ENCODE data around the gene NACC2.

NACC2 gene

DNA sequence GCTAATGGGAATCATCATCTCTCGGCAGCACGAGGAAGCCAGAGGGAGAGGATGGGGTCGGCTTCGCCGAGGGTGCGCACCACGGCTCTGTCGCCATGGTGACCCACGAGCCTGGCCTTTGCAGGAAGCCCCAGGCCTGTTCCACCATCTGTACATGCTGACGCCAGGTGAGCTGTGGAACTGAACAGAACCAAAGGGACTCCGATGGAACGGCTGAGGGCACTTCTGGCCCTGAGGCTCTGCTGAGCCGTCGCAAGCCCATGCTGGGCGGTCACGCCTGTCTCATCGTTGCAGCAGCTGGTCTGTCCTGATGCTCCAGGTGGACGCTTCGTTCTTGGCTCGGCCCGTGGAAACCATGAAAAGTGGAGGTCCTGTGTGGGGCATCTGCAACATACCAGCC is 99.3 kb downstream of the NACC2 start:
- TF ChIP-seq, protein P1, sequence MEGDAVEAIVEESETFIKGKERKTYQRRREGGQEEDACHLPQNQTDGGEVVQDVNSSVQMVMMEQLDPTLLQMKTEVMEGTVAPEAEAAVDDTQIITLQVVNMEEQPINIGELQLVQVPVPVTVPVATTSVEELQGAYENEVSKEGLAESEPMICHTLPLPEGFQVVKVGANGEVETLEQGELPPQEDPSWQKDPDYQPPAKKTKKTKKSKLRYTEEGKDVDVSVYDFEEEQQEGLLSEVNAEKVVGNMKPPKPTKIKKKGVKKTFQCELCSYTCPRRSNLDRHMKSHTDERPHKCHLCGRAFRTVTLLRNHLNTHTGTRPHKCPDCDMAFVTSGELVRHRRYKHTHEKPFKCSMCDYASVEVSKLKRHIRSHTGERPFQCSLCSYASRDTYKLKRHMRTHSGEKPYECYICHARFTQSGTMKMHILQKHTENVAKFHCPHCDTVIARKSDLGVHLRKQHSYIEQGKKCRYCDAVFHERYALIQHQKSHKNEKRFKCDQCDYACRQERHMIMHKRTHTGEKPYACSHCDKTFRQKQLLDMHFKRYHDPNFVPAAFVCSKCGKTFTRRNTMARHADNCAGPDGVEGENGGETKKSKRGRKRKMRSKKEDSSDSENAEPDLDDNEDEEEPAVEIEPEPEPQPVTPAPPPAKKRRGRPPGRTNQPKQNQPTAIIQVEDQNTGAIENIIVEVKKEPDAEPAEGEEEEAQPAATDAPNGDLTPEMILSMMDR (IDR thresholded peaks at IDR 0.05; ENCODE audit: control insufficient read depth, insufficient read depth, low read depth, low read length, missing control alignments), result no peak
- H3K4me3 ChIP-seq (ENCODE audit: control insufficient read depth, low read depth, low read length), result no peak overlapping the region
- DNase-seq (ENCODE audit: low read depth), result no peak

DNA sequence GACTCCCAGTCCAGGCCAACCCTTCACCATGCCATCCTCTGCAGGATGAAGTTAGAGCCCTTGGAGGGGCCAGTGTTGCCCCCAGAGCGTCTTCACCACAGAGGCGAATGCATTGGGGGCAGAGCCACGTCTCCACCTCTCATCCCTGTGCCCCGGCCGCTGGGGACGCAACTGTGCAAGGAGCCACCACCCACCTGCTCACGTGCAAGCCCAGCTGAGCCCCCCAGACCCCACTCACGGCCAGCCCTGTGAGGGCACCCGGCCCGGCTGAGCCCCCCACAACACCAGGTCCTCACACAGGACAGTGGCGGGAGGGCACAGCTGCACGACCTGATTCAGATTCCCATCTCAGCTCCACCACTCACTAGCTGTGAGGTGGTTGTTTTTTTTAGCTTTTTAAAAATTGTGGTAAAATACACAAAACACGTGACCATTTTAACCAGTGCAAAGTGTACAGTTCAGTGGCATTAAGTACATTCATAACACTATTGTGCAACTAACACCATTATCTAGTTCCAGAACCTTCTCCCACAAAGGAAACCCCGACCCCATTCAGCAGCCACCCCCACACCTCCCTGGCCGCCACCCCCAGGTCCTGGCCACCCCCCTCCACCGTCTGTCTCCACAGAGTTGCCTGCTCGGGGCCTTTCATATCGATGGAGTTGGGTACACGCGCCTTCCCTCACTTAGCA is 100.4 kb downstream of the NACC2 start:
- H3K4me3 ChIP-seq (ENCODE audit: control insufficient read depth, low read depth, low read length), result no peak overlapping the region
- TF ChIP-seq, protein P1 (IDR thresholded peaks at IDR 0.05; ENCODE audit: control insufficient read depth, insufficient read depth, low read depth, low read length, missing control alignments), result no peak
- no peak for DNase-seq (ENCODE audit: low read depth)

DNA sequence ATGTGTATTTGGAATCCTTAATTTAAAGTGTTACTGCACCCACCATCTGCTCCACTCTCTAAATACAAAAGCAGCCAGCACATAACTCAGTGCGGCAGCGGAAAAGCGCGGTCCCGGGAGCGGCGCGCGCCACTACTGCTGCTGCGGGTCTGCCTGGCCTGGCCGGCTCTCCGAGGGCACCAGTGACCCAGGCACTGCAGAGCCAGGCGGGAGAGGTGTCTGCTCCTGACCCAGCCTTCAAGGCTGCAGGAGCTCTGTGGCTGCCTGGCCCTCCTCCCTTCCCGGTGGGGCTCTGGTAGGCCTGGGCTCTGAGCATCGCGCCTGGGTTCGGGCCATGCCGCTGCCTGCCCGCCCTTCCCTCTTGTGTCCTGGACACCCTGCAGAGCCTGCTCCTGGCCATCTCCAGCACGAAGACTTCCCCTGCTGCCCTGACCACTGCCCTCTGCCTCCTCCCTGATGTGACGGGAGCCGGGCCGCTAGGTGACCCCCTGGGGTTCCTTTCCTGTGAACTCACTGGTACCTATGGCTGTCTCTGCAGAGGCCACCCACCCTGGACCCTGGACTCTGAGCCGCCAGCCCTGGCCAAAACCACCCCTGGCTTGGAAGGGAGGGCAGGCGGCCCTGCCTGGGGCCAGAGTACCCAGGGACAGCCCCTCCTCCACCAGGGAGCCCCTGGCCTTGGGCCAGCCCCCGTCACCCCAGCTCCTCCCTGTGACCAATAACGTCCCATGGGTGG is 101.2 kb downstream of the NACC2 start:
- TF ChIP-seq, protein P1 (IDR thresholded peaks at IDR 0.05; ENCODE audit: control insufficient read depth, insufficient read depth, low read depth, low read length, missing control alignments), result no peak
- no peak for DNase-seq (ENCODE audit: low read depth)
- H3K4me3 ChIP-seq (ENCODE audit: control insufficient read depth, low read depth, low read length), result no peak overlapping the region

DNA sequence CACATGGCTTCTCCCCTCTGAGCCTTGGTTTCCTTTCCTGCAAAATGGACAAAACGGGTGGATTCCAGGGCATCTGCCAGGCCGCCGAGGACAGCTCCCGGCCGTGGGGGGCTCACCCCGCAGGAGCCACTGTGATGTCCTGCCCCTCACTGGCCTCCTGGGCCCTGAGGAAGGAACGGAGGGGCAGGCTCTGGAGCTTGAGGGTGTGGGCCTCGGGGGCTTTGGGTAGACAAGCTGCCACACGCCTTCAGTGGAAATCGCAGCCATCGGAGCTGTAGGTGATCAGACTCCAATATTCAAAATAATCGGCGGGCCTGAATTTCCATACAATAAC is 101.7 kb downstream of the NACC2 start:
- no peak overlapping the region for H3K4me3 ChIP-seq (ENCODE audit: control insufficient read depth, low read depth, low read length)
- TF ChIP-seq, protein P1 (IDR thresholded peaks at IDR 0.05; ENCODE audit: control insufficient read depth, insufficient read depth, low read depth, low read length, missing control alignments), result no peak
- no peak for DNase-seq (ENCODE audit: low read depth)

DNA sequence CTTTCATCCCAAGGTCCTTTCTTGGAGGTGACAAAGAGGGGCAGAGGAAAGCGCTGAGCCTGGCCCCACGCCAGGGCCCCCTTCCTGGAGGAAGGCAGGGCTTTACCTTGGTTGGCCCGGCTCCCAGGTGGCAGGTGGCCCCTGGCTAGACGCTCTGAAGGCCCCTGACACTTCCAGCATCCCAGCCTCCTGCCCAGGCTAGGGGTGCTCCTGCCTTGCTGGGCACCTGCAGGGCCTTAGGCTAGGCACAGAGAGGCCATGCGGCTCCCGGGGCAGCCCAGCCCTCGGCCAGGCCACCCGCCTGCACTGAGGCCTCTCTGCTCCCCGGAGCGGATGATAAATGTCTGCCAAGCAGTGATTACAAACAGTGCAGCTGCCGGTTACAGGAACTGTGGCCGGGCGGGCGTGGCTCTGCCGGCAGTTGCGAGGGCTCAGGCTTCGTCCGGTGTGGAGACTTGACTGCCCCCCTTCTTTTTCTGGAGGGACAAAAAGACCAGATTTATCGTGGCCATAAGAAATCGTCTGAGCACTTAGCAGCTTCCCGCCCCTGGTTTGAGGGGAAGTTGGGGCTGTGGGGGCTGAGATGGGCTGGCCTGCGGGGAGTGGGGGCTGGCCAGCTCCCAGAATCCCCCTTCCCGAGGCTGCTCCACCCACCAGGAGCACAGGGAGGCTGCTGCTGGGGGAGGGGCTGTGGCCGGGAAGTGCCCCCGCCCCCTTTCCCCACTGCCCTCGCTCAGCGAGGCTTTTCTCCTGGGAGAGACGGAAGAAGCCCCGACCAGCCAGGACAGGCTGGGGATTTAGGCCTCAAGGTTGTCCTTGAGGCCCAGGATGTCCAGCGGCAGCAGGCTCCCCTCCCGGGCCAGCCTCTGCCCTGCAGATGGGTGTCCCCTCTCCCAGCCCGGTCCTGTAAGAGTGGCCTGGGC is 102.3 kb downstream of the NACC2 start:
- H3K4me3 ChIP-seq (ENCODE audit: control insufficient read depth, low read depth, low read length), result peak overlapping the region; percentile 14
- TF ChIP-seq, protein P1 (IDR thresholded peaks at IDR 0.05; ENCODE audit: control insufficient read depth, insufficient read depth, low read depth, low read length, missing control alignments), result no peak
- peak; percentile 23 for DNase-seq (ENCODE audit: low read depth)

DNA sequence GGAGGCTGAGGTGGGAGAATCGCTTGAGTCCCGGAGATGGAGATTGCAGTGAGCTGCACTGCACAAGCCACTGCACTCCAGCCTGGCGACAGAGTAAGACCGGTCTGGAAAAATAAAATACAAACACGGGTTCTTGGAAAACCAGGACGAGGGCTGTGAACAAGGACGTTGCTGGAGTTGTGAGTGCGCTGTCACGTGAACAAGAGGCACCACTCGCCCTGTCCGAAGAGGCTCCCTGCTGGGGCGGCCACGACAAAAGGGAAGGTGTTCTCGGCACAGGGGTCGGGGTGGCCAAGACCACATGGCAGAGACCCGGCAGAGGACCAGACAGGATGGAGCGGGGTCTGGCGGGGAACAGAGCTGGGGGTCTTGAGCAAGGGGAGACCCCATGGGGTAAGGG is 103.3 kb downstream of the NACC2 start:
- TF ChIP-seq, protein P1 (IDR thresholded peaks at IDR 0.05; ENCODE audit: control insufficient read depth, insufficient read depth, low read depth, low read length, missing control alignments), result no peak
- no peak for DNase-seq (ENCODE audit: low read depth)
- H3K4me3 ChIP-seq (ENCODE audit: control insufficient read depth, low read depth, low read length), result no peak overlapping the region
